K562 (cell line): ENCODE measurements around the gene POU2AF1. TPM values are rescaled to one million over a fixed set of nuclear protein-coding genes. Genes with fewer than 3 reads are reported as not detected.

Source experiments
- ATAC-seq: fragments of 200-7000 bp; cut with Tn5 transposase; 3 replicates; pipeline ENCODE4 v1.9.1; 2020; ENCODE audit warnings: moderate library complexity
- BruUV-seq: library from RNA; stranded (reverse); fragments of 400-500 nt; replicated peaks from 2 replicates; lab custom pipeline; 2021; lab: Mats Ljungman, UMichigan
- CTCF ChIA-PET: fragments of 300-600 bp; formaldehyde crosslinking; extraction: SDS; loops from one replicate; lab custom pipeline; 2021; ENCODE audit warnings: low intra/inter-chr PET ratio; lab: Yijun Ruan, JAX
- POLR2A ChIA-PET: fragments of 300-600, 350-650 bp; sonication (Branson Sonifier 250); formaldehyde crosslinking; extraction: SDS; loops from one replicate; lab custom pipeline; 2021; ENCODE audit warnings: antibody characterized with exemption, inconsistent platforms; lab: Yijun Ruan, JAX
- DNase-seq, 4 experiments: peaks; one replicate each; pipeline versions ENCODE4 v3.0.0 to v3.0.0-alpha.2; 2011 to 2018; ENCODE audit warnings: low spot score in 3 of 4, mixed read lengths in 3 of 4; ENCODE audit errors: extremely low read depth in 1 of 4
- FAIRE-seq: peaks from 2 replicates; lab custom pipeline; 2011; peaks lifted over from hg19 to GRCh38; lab: Jason Lieb, UNC
- H2AFZ ChIP-seq: 2 replicates; pipeline ENCODE4 v1.6.0; 2011; ENCODE audit warnings: low read depth, low read length, control low read depth, inconsistent platforms
- H3K27ac ChIP-seq: fragments of 200-600 bp; 3 replicates; pipeline ENCODE4 v1.8.0; 2011; ENCODE audit warnings: low read depth, mild to moderate bottlenecking, control low read depth, inconsistent platforms, low read length, moderate library complexity, mixed read lengths; ENCODE audit errors: extremely low read depth
- H3K27me3 ChIP-seq, 2 experiments: fragments of 300-600 bp in 1 of 2; 2 replicates in 1 of 2; 3 replicates in 1 of 2; pipeline versions ENCODE4 v1.6.0 to v1.8.0; 2011; ENCODE audit warnings: inconsistent platforms in 2 of 2, low read length in 2 of 2, mild to moderate bottlenecking in 1 of 2, mixed read lengths in 1 of 2, moderate library complexity in 1 of 2; ENCODE audit not compliant: control insufficient read depth in 2 of 2, insufficient read depth in 2 of 2
- H3K36me3 ChIP-seq: fragments of 300-600 bp; 3 replicates; pipeline ENCODE4 v1.8.0; 2011; ENCODE audit warnings: mild to moderate bottlenecking, low read length, inconsistent platforms; ENCODE audit not compliant: control insufficient read depth, insufficient read depth
- H3K4me1 ChIP-seq, 2 experiments: fragments of 200-600 bp in 1 of 2; replicated peaks in 1 of 2; 2 replicates in 1 of 2; 3 replicates in 1 of 2; pipeline versions ENCODE4 v1.5.1 to v1.8.0; 2011; ENCODE audit warnings: inconsistent platforms in 2 of 2, low read length in 2 of 2, mild to moderate bottlenecking in 1 of 2, mixed read lengths in 1 of 2, moderate library complexity in 1 of 2; ENCODE audit not compliant: control insufficient read depth in 2 of 2, insufficient read depth in 2 of 2
- H3K4me2 ChIP-seq: 2 replicates; pipeline ENCODE4 v1.6.1; 2011; ENCODE audit warnings: low read length, control low read depth, inconsistent platforms, mixed read lengths; ENCODE audit not compliant: insufficient read depth
- H3K4me3 ChIP-seq: fragments of 200-600 bp; sonication (generic), shearing (Covaris generic); 2 replicates; pipeline ENCODE4 v1.5.1; 2016; ENCODE audit warnings: control low read depth, inconsistent platforms
- H3K79me2 ChIP-seq: fragments of 200-600 bp; 3 replicates; pipeline ENCODE4 v1.8.0; 2011; ENCODE audit warnings: low read length, inconsistent platforms; ENCODE audit not compliant: control insufficient read depth, insufficient read depth
- H3K9ac ChIP-seq, 2 experiments: 2 replicates each; pipeline versions ENCODE4 v1.6.0 to v1.6.1; 2011; ENCODE audit warnings: low read depth in 2 of 2, low read length in 2 of 2, control low read depth in 1 of 2, inconsistent platforms in 1 of 2, mild to moderate bottlenecking in 1 of 2, mixed read lengths in 1 of 2; ENCODE audit not compliant: insufficient read depth in 1 of 2
- H3K9me1 ChIP-seq: one replicate; pipeline ENCODE4 v1.6.0; 2011; ENCODE audit warnings: inconsistent platforms, mild to moderate bottlenecking, low read length, moderate library complexity; ENCODE audit not compliant: control insufficient read depth, insufficient read depth
- H3K9me3 ChIP-seq: replicated peaks from 2 replicates; pipeline ENCODE4 v1.5.1; 2011; ENCODE audit warnings: low read depth, low read length, inconsistent platforms; ENCODE audit not compliant: control insufficient read depth, insufficient read depth
- H4K20me1 ChIP-seq: replicated peaks from 2 replicates; pipeline ENCODE4 v1.6.1; 2011; ENCODE audit warnings: low read length, inconsistent platforms, mixed read lengths; ENCODE audit not compliant: control insufficient read depth, insufficient read depth
- ATF7 ChIP-seq: fragments of 450-650 bp; IDR thresholded peaks from 2 replicates; pipeline ENCODE4 v1.7.1; 2014; ENCODE audit warnings: mild to moderate bottlenecking, moderate library complexity
- CGGBP1 ChIP-seq: fragments of 250-450 bp; sonication (Bioruptor Pico); IDR thresholded peaks from 2 replicates; pipeline ENCODE4 v1.9.0; 2021; ENCODE audit warnings: mild to moderate bottlenecking
- GATAD2B ChIP-seq: fragments of 450-650 bp; IDR thresholded peaks from 2 replicates; pipeline ENCODE4 v1.6.1; 2017; ENCODE audit warnings: mild to moderate bottlenecking, borderline replicate concordance
- HOXB6 ChIP-seq: fragments of 250-450 bp; sonication (Bioruptor Pico); IDR thresholded peaks from 2 replicates; pipeline ENCODE4 v1.5.1; 2022; ENCODE audit warnings: mild to moderate bottlenecking, borderline replicate concordance
- MYBL2 ChIP-seq, 2 experiments: fragments of 450-650 bp in 1 of 2; sonication (generic) in 1 of 2; formaldehyde crosslinking in 1 of 2; IDR thresholded peaks; 2 replicates each; pipeline versions ENCODE4 v1.6.1 to v1.8.1; 2017 to 2022; ENCODE audit warnings: borderline replicate concordance in 1 of 2, inconsistent platforms in 1 of 2, low read depth in 1 of 2, mild to moderate bottlenecking in 1 of 2, missing genetic modification reagents in 1 of 2, moderate library complexity in 1 of 2
- RFX1 ChIP-seq: fragments of 450-650 bp; IDR thresholded peaks from 2 replicates; pipeline ENCODE4 v1.6.1; 2016; ENCODE audit warnings: mild to moderate bottlenecking, moderate library complexity
- WHSC1 ChIP-seq: IDR thresholded peaks from one replicate; pipeline ENCODE4 v1.6.1; 2012; ENCODE audit warnings: low read length, control low read depth, inconsistent platforms
- ZFP1 ChIP-seq: fragments of 450-650 bp; formaldehyde crosslinking; IDR thresholded peaks from 2 replicates; pipeline ENCODE4 v1.4.0; 2020; ENCODE audit warnings: mild to moderate bottlenecking, mixed read lengths
- ZNF140 ChIP-seq: fragments of 250-450 bp; sonication (Bioruptor Pico); IDR thresholded peaks from 2 replicates; pipeline ENCODE4 v1.8.0; 2021; ENCODE audit warnings: moderate library complexity, mild to moderate bottlenecking, inconsistent platforms
- ZNF384 ChIP-seq: IDR thresholded peaks from 2 replicates; pipeline ENCODE4 v1.6.1; 2012; ENCODE audit warnings: low read depth, low read length, improper control_type of control experiment
- WGBS: fragments of 100-300 bp; shearing (Covaris generic); methylation state at CpG from one replicate; pipeline ENCODE4 v1.1.6; 2016; ENCODE audit warnings: low coverage, mixed read lengths; ENCODE audit not compliant: insufficient coverage; ENCODE audit errors: missing lambda C conversion rate; 5-methylcytosine and 5-hydroxymethylcytosine counted together
- in situ Hi-C: fragments of 300-500 bp; cut with MboI; formaldehyde crosslinking; loops from 4 replicates; pipeline ENCODE4 v1.15.0; 2018; ENCODE audit warnings: inconsistent platforms, mixed read lengths
- intact Hi-C: fragments of 100-400 bp; cut with micrococcal nuclease; formaldehyde crosslinking; loops from 2 replicates; pipeline ENCODE4 v1.14.2; 2022
- polyA plus RNA-seq, 8 experiments: library from polyadenylated mRNA; depleted of rRNA in 4 of 8; stranded (reverse) in 5 of 8; unstranded in 3 of 8; fragments of >200 nt; fragmentation: Nextera tagmentation in 2 of 8; fragmentation: Illumina TruSeq in 1 of 8; extraction: Ambion mirVana in 2 of 8; extraction: Trizol in 1 of 8; gene quantifications; 2 replicates each; pipeline versions ENCODE4 v1.2.1 to v1.2.3, GENCODE V29; 2011 to 2014; ENCODE audit warnings: inconsistent platforms in 1 of 8, missing spikeins in 1 of 8
- total RNA-seq, 7 experiments: library from RNA; depleted of rRNA in 6 of 7; stranded (reverse); fragments of >200 nt in 6 of 7; fragmentation: Illumina TruSeq in 2 of 7; extraction: Trizol in 2 of 7; gene quantifications; 2 replicates each; pipeline versions ENCODE4 v1.2.1 to v1.2.3, GENCODE V29; 2011 to 2021; ENCODE audit warnings: low replicate concordance in 1 of 7
- TF ChIP-seq, protein P1 (sequence below): fragments of 250-450 bp; sonication (Bioruptor Pico); IDR thresholded peaks from 2 replicates; pipeline ENCODE4 v1.5.0; 2020; ENCODE audit warnings: mild to moderate bottlenecking, borderline replicate concordance

POU2AF1 gene
- total and polyA plus RNA-seq, 9 of the 15 experiments (the other 6 are each of a cell fraction or from before 2014, with no cell fraction given) = 0.09 TPM; not detected in 8

DNA sequence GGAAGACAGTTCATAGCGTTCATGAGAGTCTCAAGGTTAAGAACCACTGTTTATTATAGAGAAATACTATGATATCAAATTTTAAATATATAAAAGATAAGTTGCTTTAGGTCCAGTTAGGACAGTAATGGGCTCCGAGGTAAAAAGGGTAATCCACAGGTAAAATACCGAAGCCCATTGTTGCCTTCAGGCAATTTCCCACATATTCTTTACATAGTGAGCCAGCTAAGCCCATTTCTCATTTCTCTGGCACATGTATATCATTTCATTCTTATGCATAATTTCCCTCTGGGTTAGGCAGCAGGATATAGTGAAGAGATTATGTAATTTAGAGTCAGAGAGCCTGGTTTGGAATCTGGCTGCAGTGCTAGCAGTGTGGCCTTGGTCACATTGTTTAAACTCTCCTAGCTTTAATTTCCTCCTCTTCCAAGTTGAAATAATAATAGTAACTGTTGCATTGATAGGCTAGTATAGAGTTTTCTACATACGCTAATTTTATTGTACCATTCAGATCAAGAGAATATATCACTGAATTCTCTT, 7.6 kb upstream of the POU2AF1 start:
- intact Hi-C loops = no loop called here
- no peak for FAIRE-seq
- H3K9me1 ChIP-seq = no peaks in the 10 kb centered on the region
- no peak for DNase-seq
- ChIA-PET CTCF (no interaction called here), POLR2A (no interaction called here)
- TF ChIP-seq MYBL2 (IDR thresholded peaks at IDR 0.05; ENCODE audit: low read depth) (no peak), MYBL2 (CRISPR knock-in tag; IDR thresholded peaks at IDR 0.05; ENCODE audit: borderline replicate concordance) (no peak), GATAD2B (no peak), ZNF140 (CRISPR knock-in tag) (no peak), RFX1 (no peak), WHSC1 (no peak), CGGBP1 (no peak), ZNF384 (no peak), ZFP1 (CRISPR knock-in tag) (no peak), HOXB6 (CRISPR knock-in tag) (no peak), ATF7 (no peak)
- TF ChIP-seq, protein P1, sequence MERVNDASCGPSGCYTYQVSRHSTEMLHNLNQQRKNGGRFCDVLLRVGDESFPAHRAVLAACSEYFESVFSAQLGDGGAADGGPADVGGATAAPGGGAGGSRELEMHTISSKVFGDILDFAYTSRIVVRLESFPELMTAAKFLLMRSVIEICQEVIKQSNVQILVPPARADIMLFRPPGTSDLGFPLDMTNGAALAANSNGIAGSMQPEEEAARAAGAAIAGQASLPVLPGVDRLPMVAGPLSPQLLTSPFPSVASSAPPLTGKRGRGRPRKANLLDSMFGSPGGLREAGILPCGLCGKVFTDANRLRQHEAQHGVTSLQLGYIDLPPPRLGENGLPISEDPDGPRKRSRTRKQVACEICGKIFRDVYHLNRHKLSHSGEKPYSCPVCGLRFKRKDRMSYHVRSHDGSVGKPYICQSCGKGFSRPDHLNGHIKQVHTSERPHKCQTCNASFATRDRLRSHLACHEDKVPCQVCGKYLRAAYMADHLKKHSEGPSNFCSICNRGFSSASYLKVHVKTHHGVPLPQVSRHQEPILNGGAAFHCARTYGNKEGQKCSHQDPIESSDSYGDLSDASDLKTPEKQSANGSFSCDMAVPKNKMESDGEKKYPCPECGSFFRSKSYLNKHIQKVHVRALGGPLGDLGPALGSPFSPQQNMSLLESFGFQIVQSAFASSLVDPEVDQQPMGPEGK (CRISPR knock-in tag) = no peak
- no peaks in the 10 kb centered on the region for H3K79me2 ChIP-seq
- no peaks in the 10 kb centered on the region for H4K20me1 ChIP-seq
- no peak overlapping the region for H2AFZ ChIP-seq
- in situ Hi-C loops = no loop called here
- H3K27me3 ChIP-seq = no peaks in the 10 kb centered on the region
- no peak overlapping the region for H3K4me2 ChIP-seq
- H3K36me3 ChIP-seq = no peaks in the 10 kb centered on the region
- H3K9me3 ChIP-seq = no peaks in the 10 kb centered on the region
- WGBS = 1% methylated on average over 4 of the region's 4 CpGs
- H3K27ac ChIP-seq = no peak overlapping the region
- H3K4me1 ChIP-seq = no peaks in the 10 kb centered on the region
- no peak overlapping the region for H3K4me3 ChIP-seq
- no peak for ATAC-seq
- no TSS peak for BruUV-seq
- no peak overlapping the region for H3K9ac ChIP-seq
